IMR-90 (cell line): Measurements from ENCODE around the gene ZNF71. TPM values are rescaled to one million over a fixed set of nuclear protein-coding genes. Genes with fewer than 3 reads are reported as not detected.

Source experiments
- ATAC-seq: fragments of 200-7000 bp; cut with Tn5 transposase; 2 replicates; pipeline ENCODE4 v1.9.1; 2020; ENCODE audit warnings: low read depth, mild to moderate bottlenecking, moderate library complexity
- BruUV-seq: library from RNA; stranded (reverse); fragments of 400-500 nt; replicated peaks from 2 replicates; lab custom pipeline; 2021; lab: Mats Ljungman, UMichigan
- CTCF ChIA-PET: fragments of 300-600 bp; formaldehyde crosslinking; extraction: SDS; loops from one replicate; lab custom pipeline; 2021; ENCODE audit warnings: antibody characterized with exemption; lab: Yijun Ruan, JAX
- POLR2A ChIA-PET: fragments of 300-600 bp; sonication (Branson Sonifier 250); formaldehyde crosslinking; loops from one replicate; lab custom pipeline; 2022; ENCODE audit warnings: antibody characterized with exemption; ENCODE audit not compliant: unreplicated experiment; lab: Charles Lee
- DNase-seq: peaks from one replicate; pipeline ENCODE4 v3.0.0; 2013
- H2AFZ ChIP-seq: replicated peaks from 2 replicates; pipeline ENCODE3; 2013; ENCODE audit warnings: low read length, mild to moderate bottlenecking; ENCODE audit not compliant: poor library complexity
- H2AK5ac ChIP-seq: 2 replicates; pipeline ENCODE4 v1.6.1; 2013; ENCODE audit warnings: low read depth, low read length, inconsistent platforms
- H2AK9ac ChIP-seq: replicated peaks from 2 replicates; pipeline ENCODE3; 2013; ENCODE audit warnings: mild to moderate bottlenecking, low read depth, low read length, moderate library complexity; ENCODE audit not compliant: poor library complexity
- H2BK120ac ChIP-seq: 2 replicates; pipeline ENCODE4 v1.6.1; 2013; ENCODE audit warnings: low read depth, low read length, inconsistent platforms
- H2BK15ac ChIP-seq: 3 replicates; pipeline ENCODE4 v1.6.1; 2013; ENCODE audit warnings: low read depth, low read length, inconsistent platforms
- H2BK20ac ChIP-seq: 2 replicates; pipeline ENCODE4 v1.6.1; 2013; ENCODE audit warnings: low read depth, mild to moderate bottlenecking, inconsistent platforms, low read length, moderate library complexity
- H2BK5ac ChIP-seq: 2 replicates; pipeline ENCODE4 v1.6.1; 2013; ENCODE audit warnings: mild to moderate bottlenecking, low read depth, low read length, inconsistent platforms; ENCODE audit not compliant: poor library complexity, severe bottlenecking
- H3K14ac ChIP-seq: replicated peaks from 2 replicates; pipeline ENCODE4 v1.6.1; 2013; ENCODE audit warnings: low read depth, low read length, inconsistent platforms
- H3K18ac ChIP-seq: 2 replicates; pipeline ENCODE4 v1.6.1; 2013; ENCODE audit warnings: low read depth, low read length, control low read depth
- H3K23ac ChIP-seq: 2 replicates; pipeline ENCODE4 v1.6.1; 2013; ENCODE audit warnings: low read depth, low read length, inconsistent platforms
- H3K27ac ChIP-seq: 2 replicates; pipeline ENCODE4 v1.5.1; 2013; ENCODE audit warnings: mild to moderate bottlenecking, control low read depth, low read length; ENCODE audit not compliant: insufficient read depth
- H3K27me3 ChIP-seq: 2 replicates; pipeline ENCODE4 v1.6.1; 2013; ENCODE audit warnings: low read length; ENCODE audit not compliant: control insufficient read depth, insufficient read depth
- H3K36me3 ChIP-seq: 2 replicates; pipeline ENCODE4 v1.6.1; 2013; ENCODE audit warnings: low read length, mixed read lengths; ENCODE audit not compliant: control insufficient read depth, insufficient read depth
- H3K4ac ChIP-seq: 2 replicates; pipeline ENCODE4 v1.6.1; 2013; ENCODE audit warnings: low read depth, low read length, inconsistent platforms
- H3K4me1 ChIP-seq: 2 replicates; pipeline ENCODE4 v1.6.1; 2013; ENCODE audit warnings: low read length, mixed read lengths; ENCODE audit not compliant: control insufficient read depth, insufficient read depth
- H3K4me2 ChIP-seq: 2 replicates; pipeline ENCODE4 v1.6.1; 2013; ENCODE audit warnings: low read depth, mild to moderate bottlenecking, control low read depth, low read length, moderate library complexity
- H3K4me3 ChIP-seq: 2 replicates; pipeline ENCODE4 v1.5.1; 2013; ENCODE audit warnings: low read depth, mild to moderate bottlenecking, control low read depth, low read length, moderate library complexity; ENCODE audit not compliant: insufficient read depth
- H3K56ac ChIP-seq: 2 replicates; pipeline ENCODE4 v1.6.1; 2013; ENCODE audit warnings: low read length, inconsistent platforms; ENCODE audit not compliant: insufficient read depth; ENCODE audit errors: extremely low read depth
- H3K79me1 ChIP-seq, 2 experiments: 2 replicates each; pipeline ENCODE4 v1.6.1; 2013; ENCODE audit warnings: low read length in 2 of 2, inconsistent platforms in 1 of 2, low read depth in 1 of 2
- H3K9ac ChIP-seq: 2 replicates; pipeline ENCODE4 v1.6.1; 2013; ENCODE audit warnings: low read depth, low read length, control low read depth
- H3K9me1 ChIP-seq: 2 replicates; pipeline ENCODE4 v1.6.1; 2013; ENCODE audit warnings: low read length, inconsistent platforms; ENCODE audit not compliant: insufficient read depth
- H3K9me3 ChIP-seq: 2 replicates; pipeline ENCODE4 v1.6.1; 2013; ENCODE audit warnings: low read length; ENCODE audit not compliant: control insufficient read depth, insufficient read depth
- H4K20me1 ChIP-seq: 2 replicates; pipeline ENCODE4 v1.6.1; 2013; ENCODE audit warnings: low read length, inconsistent platforms; ENCODE audit not compliant: insufficient read depth
- H4K5ac ChIP-seq: 2 replicates; pipeline ENCODE4 v1.6.1; 2013; ENCODE audit warnings: mild to moderate bottlenecking, low read depth, low read length, control low read depth
- H4K8ac ChIP-seq, 2 experiments: 2 replicates each; pipeline ENCODE4 v1.6.1; 2013; ENCODE audit warnings: low read depth in 2 of 2, low read length in 2 of 2, control low read depth in 1 of 2, inconsistent platforms in 1 of 2
- H4K91ac ChIP-seq: 2 replicates; pipeline ENCODE4 v1.6.1; 2013; ENCODE audit warnings: low read depth, low read length, inconsistent platforms; ENCODE audit not compliant: insufficient read depth
- CEBPB ChIP-seq: IDR thresholded peaks from 2 replicates; pipeline ENCODE4 v1.6.1; 2012; ENCODE audit warnings: low read depth, low read length, improper control_type of control experiment
- MAFK ChIP-seq: IDR thresholded peaks from 2 replicates; pipeline ENCODE4 v1.6.1; 2012; ENCODE audit warnings: low read depth, low read length, improper control_type of control experiment
- MXI1 ChIP-seq: IDR thresholded peaks from 2 replicates; pipeline ENCODE4 v1.6.1; 2012; ENCODE audit warnings: low read depth, mild to moderate bottlenecking, low read length, moderate library complexity, borderline replicate concordance
- RCOR1 ChIP-seq: IDR thresholded peaks from 2 replicates; pipeline ENCODE4 v1.6.1; 2012; ENCODE audit warnings: mild to moderate bottlenecking, low read length, improper control_type of control experiment; ENCODE audit not compliant: insufficient replicate concordance
- RFX5 ChIP-seq: IDR thresholded peaks from 2 replicates; pipeline ENCODE4 v1.8.0; 2012; ENCODE audit warnings: low read depth, mild to moderate bottlenecking, low read length, moderate library complexity
- USF2 ChIP-seq: fragments of 150-350 bp; IDR thresholded peaks from 2 replicates; pipeline ENCODE4 v1.6.1; 2017; ENCODE audit warnings: mild to moderate bottlenecking, antibody characterized with exemption, low read length, low read depth
- WGBS, 2 experiments: methylation state at CpG; one replicate each; pipeline versions ENCODE4 v1.1.5 to v1.1.7; 2013; ENCODE audit warnings: missing lambda C conversion rate in 2 of 2; ENCODE audit not compliant: insufficient read length in 1 of 2; ENCODE audit errors: extremely low coverage in 2 of 2; 5-methylcytosine and 5-hydroxymethylcytosine counted together
- dilution Hi-C: fragments of 300-500 bp; cut with HindIII; formaldehyde crosslinking; loops from one replicate; pipeline ENCODE4 v1.14.3; 2018; ENCODE audit warnings: low sequenced_read_pairs; ENCODE audit not compliant: unreplicated experiment
- in situ Hi-C: fragments of 300-500 bp; cut with MboI; formaldehyde crosslinking; loops from 3 replicates; pipeline ENCODE4 v1.14.3; 2019; ENCODE audit warnings: low sequenced_read_pairs, inconsistent platforms, mixed read lengths
- intact Hi-C: fragments of 100-400 bp; cut with micrococcal nuclease; formaldehyde crosslinking; loops from 2 replicates; pipeline ENCODE4 v1.10.0; 2022
- polyA plus RNA-seq, 3 experiments: library from polyadenylated mRNA; depleted of rRNA; stranded (reverse); fragments of >200 nt; gene quantifications; 2 replicates each; pipeline ENCODE4 v1.2.3, GENCODE V29; 2012; ENCODE audit warnings: low replicate concordance in 1 of 3
- total RNA-seq: library from RNA; depleted of rRNA; stranded (reverse); fragments of >200 nt; gene quantifications from 2 replicates; pipeline ENCODE4 v1.2.3, GENCODE V29; 2012

Gene ZNF71
- total and polyA plus RNA-seq, 2 of the 4 experiments (the other 2 are of a cell fraction), result 7.9 to 9.3 TPM

- TF ChIP-seq MXI1 (peak; percentile 73; the same call in 1 of the 2 replicates), MAFK (no peak), RFX5 (peak; percentile 34; the same call in 1 of the 2 replicates)
Observed at GRCh38 chr19:56567274-56568120, 27.6 kb upstream of the ZNF71 start, which contains the start of gene ZNF470 (continued).

- in situ Hi-C loops, result no loop called here
- H4K8ac ChIP-seq, result no peak overlapping the region
- H3K9me1 ChIP-seq, result no peaks in the 10 kb centered on the region
- ChIA-PET POLR2A (no interaction called here), CTCF (no interaction called here)
- TF ChIP-seq USF2 (no peak), CEBPB (no peak), RCOR1 (no peak), RFX5 (no peak)
- H4K20me1 ChIP-seq, result no peaks in the 10 kb centered on the region
- peaks cover 6 to 8% of the 10 kb centered on the region in 2 experiments; a peak in 3 of 4 replicates for H3K79me1 ChIP-seq
- H3K14ac ChIP-seq, result no peak overlapping the region
- H2BK15ac ChIP-seq, result no peak overlapping the region
- no CpG with 5 or more reads among the region's 2 CpGs for WGBS, 2 experiments
- no peak overlapping the region for H4K91ac ChIP-seq
- no peak overlapping the region for H3K18ac ChIP-seq
- no peak overlapping the region for H2BK5ac ChIP-seq
- no TSS peak for BruUV-seq
- no peak overlapping the region for H3K23ac ChIP-seq
- no peak overlapping the region for H3K9ac ChIP-seq
- no peaks in the 10 kb centered on the region for H3K4me1 ChIP-seq
- no peak for ATAC-seq
- dilution Hi-C loops, result no loop called here
- H3K36me3 ChIP-seq, result peaks cover 38% of the 10 kb centered on the region
- H4K5ac ChIP-seq, result no peak overlapping the region
- no peak overlapping the region for H3K27ac ChIP-seq
- H3K4me2 ChIP-seq, result no peak overlapping the region
- no peak overlapping the region for H2AFZ ChIP-seq
- H2AK5ac ChIP-seq, result no peak overlapping the region
- peaks cover 73% of the 10 kb centered on the region for H3K9me3 ChIP-seq
- H3K27me3 ChIP-seq, result no peaks in the 10 kb centered on the region
- H3K4me3 ChIP-seq, result no peak overlapping the region
- intact Hi-C loops, result no loop called here
- H3K56ac ChIP-seq, result no peak overlapping the region
- no peak overlapping the region for H3K4ac ChIP-seq
- no peak overlapping the region for H2BK120ac ChIP-seq
- no peak for DNase-seq
- H2AK9ac ChIP-seq, result no peak overlapping the region
- H2BK20ac ChIP-seq, result no peak overlapping the region
Observed at GRCh38 chr19:56572589-56572988, 22.5 kb upstream of the ZNF71 start.
